ENCODE measurements around the gene EPB41L4B. TPM values are rescaled to one million over a fixed set of nuclear protein-coding genes. Genes with fewer than 3 reads are reported as not detected.
"Not testable (repeated sequence)": the region's sequence is repeated elsewhere in the genome, so short reads cannot be mapped to it uniquely, and the experiment has no call there.

The EPB41L4B gene
- total RNA-seq, 1 donor from 2014 or later, result 4.7 TPM

- Histone ChIP-seq H3K4me1 (no peaks in the 10 kb centered on the region), H3K27me3 (no peaks in the 10 kb centered on the region), H3K27ac (no peak overlapping the region), H3K36me3 (no peaks in the 10 kb centered on the region), H3K9me3 (no peaks in the 10 kb centered on the region), H3K4me3 (no peak overlapping the region)
- no peak for DNase-seq (ENCODE audit: extremely low spot score in 2 of 2)
- intact Hi-C loops (cut with DNase I), result no loop called here
- TF ChIP-seq POLR2AphosphoS5 (IDR thresholded peaks at IDR 0.05; ENCODE audit: insufficient read depth in 1 of 2, low read depth in 1 of 2), result no peak
- TF ChIP-seq POLR2A (IDR thresholded peaks at IDR 0.05), result no peak
- TF ChIP-seq CTCF (IDR thresholded peaks at IDR 0.05), result no peak
Observed at GRCh38 chr9:109342878-109343277, 22.0 kb upstream of the EPB41L4B start.

- no peak overlapping the region for H3K27ac ChIP-seq
- no peak overlapping the region for H3K4me3 ChIP-seq
- H3K36me3 ChIP-seq, result no peaks in the 10 kb centered on the region
- intact Hi-C loops (cut with DNase I), result no loop called here
- no peaks in the 10 kb centered on the region for H3K4me1 ChIP-seq
- TF ChIP-seq CTCF (IDR thresholded peaks at IDR 0.05), result no peak
- no peak for TF ChIP-seq POLR2AphosphoS5 (IDR thresholded peaks at IDR 0.05; ENCODE audit: insufficient read depth in 1 of 2, low read depth in 1 of 2)
- TF ChIP-seq POLR2A (IDR thresholded peaks at IDR 0.05), result no peak
- no peaks in the 10 kb centered on the region for H3K27me3 ChIP-seq
- DNase-seq (ENCODE audit: extremely low spot score in 2 of 2), result no peak
- no peaks in the 10 kb centered on the region for H3K9me3 ChIP-seq
Observed at GRCh38 chr9:109341561-109341960, 20.7 kb upstream of the EPB41L4B start.

GRCh38 chr9:109340979-109341378, 20.1 kb upstream of the EPB41L4B start:
- intact Hi-C loops (cut with DNase I); H3K4me3 ChIP-seq; DNase-seq (ENCODE audit: extremely low spot score in 2 of 2); H3K27me3 ChIP-seq; H3K4me1 ChIP-seq; H3K9me3 ChIP-seq; H3K36me3 ChIP-seq; H3K27ac ChIP-seq: not testable (repeated sequence)

GRCh38 chr9:109336409-109336808, 15.6 kb upstream of the EPB41L4B start:
- DNase-seq (ENCODE audit: extremely low spot score in 2 of 2), result no peak
- H3K27ac ChIP-seq, result no peak overlapping the region
- TF ChIP-seq POLR2A (IDR thresholded peaks at IDR 0.05) (no peak), POLR2AphosphoS5 (IDR thresholded peaks at IDR 0.05; ENCODE audit: insufficient read depth in 1 of 2, low read depth in 1 of 2) (no peak), CTCF (IDR thresholded peaks at IDR 0.05) (no peak)
- H3K36me3 ChIP-seq, result no peaks in the 10 kb centered on the region
- no peaks in the 10 kb centered on the region for H3K27me3 ChIP-seq
- no peak overlapping the region for H3K4me3 ChIP-seq
- H3K4me1 ChIP-seq, result peaks cover 4% of the 10 kb centered on the region
- no peaks in the 10 kb centered on the region for H3K9me3 ChIP-seq
- intact Hi-C loops (cut with DNase I), result no loop called here

- Histone ChIP-seq H3K4me1 (peaks cover 9% of the 10 kb centered on the region), H3K27ac (no peak overlapping the region)
- no peak for TF ChIP-seq POLR2AphosphoS5 (IDR thresholded peaks at IDR 0.05; ENCODE audit: insufficient read depth in 1 of 2, low read depth in 1 of 2)
- no peak for TF ChIP-seq CTCF (IDR thresholded peaks at IDR 0.05)
- TF ChIP-seq POLR2A (IDR thresholded peaks at IDR 0.05), result no peak
Observed at GRCh38 chr9:109335929-109336328, 15.1 kb upstream of the EPB41L4B start.

GRCh38 chr9:109335121-109335520, 14.3 kb upstream of the EPB41L4B start:
- no peaks in the 10 kb centered on the region for H3K9me3 ChIP-seq
- no peak for TF ChIP-seq CTCF (IDR thresholded peaks at IDR 0.05)
- no peak for TF ChIP-seq POLR2A (IDR thresholded peaks at IDR 0.05)
- TF ChIP-seq POLR2AphosphoS5 (IDR thresholded peaks at IDR 0.05; ENCODE audit: insufficient read depth in 1 of 2, low read depth in 1 of 2), result no peak

More at GRCh38 chr9:109335929-109336328, 15.1 kb upstream of the EPB41L4B start:
- Histone ChIP-seq H3K9me3 (no peaks in the 10 kb centered on the region), H3K36me3 (no peaks in the 10 kb centered on the region), H3K4me3 (no peak overlapping the region), H3K27me3 (no peaks in the 10 kb centered on the region)
- no peak for DNase-seq (ENCODE audit: extremely low spot score in 2 of 2)
- intact Hi-C loops (cut with DNase I), result no loop called here

More at GRCh38 chr9:109335121-109335520, 14.3 kb upstream of the EPB41L4B start:
- Histone ChIP-seq H3K27me3 (no peaks in the 10 kb centered on the region), H3K4me3 (no peak overlapping the region), H3K4me1 (peaks cover 15% of the 10 kb centered on the region), H3K27ac (no peak overlapping the region), H3K36me3 (no peaks in the 10 kb centered on the region)
- intact Hi-C loops (cut with DNase I), result no loop called here
- no peak for DNase-seq (ENCODE audit: extremely low spot score in 2 of 2)
